BJ (cell line): Measurements from ENCODE around the gene YRDC. TPM values are rescaled to one million over a fixed set of nuclear protein-coding genes. Genes with fewer than 3 reads are reported as not detected.
A peak's percentile ranks its signal among the peaks of the same experiment; 100 is the strongest.

Source experiments
- CTCF ChIA-PET: fragments of 350-600 bp; formaldehyde crosslinking; extraction: SDS; loops from one replicate; lab custom pipeline; 2021; ENCODE audit warnings: antibody characterized with exemption, inconsistent platforms; lab: Yijun Ruan, JAX
- POLR2A ChIA-PET: fragments of 300-600 bp; sonication (Branson Sonifier 250); formaldehyde crosslinking; extraction: SDS; loops from one replicate; lab custom pipeline; 2021; ENCODE audit warnings: antibody characterized with exemption; lab: Charles Lee
- DNase-seq: peaks from one replicate; pipeline ENCODE4 v3.0.0-alpha.2; 2011; ENCODE audit warnings: low read depth
- H3K27me3 ChIP-seq: 2 replicates; pipeline ENCODE4 v1.6.0; 2011; ENCODE audit warnings: low read length; ENCODE audit not compliant: control insufficient read depth, insufficient read depth
- H3K36me3 ChIP-seq: 2 replicates; pipeline ENCODE4 v1.5.1; 2011; ENCODE audit warnings: low read length; ENCODE audit not compliant: control insufficient read depth, insufficient read depth
- H3K4me3 ChIP-seq: 2 replicates; pipeline ENCODE4 v1.5.1; 2011; ENCODE audit warnings: low read depth, mild to moderate bottlenecking, control low read depth, low read length
- CTCF ChIP-seq: IDR thresholded peaks from 2 replicates; pipeline ENCODE4 v1.5.1; 2011; ENCODE audit warnings: low read depth, mild to moderate bottlenecking, control low read depth, inconsistent platforms, low read length, moderate library complexity; ENCODE audit not compliant: insufficient read depth
- polyA plus RNA-seq: library from polyadenylated mRNA; depleted of rRNA; stranded (reverse); fragments of >200 nt; gene quantifications from 2 replicates; pipeline ENCODE4 v1.2.3, GENCODE V29; 2011

The YRDC gene
- polyA plus RNA-seq, 1 experiment, result 19.8 TPM

- POLR2A ChIA-PET, result no interaction called here
- no peak for TF ChIP-seq CTCF
These were observed 5.6 kb downstream of the YRDC start for GRCh38 chr1:37802439-37802838.

DNA sequence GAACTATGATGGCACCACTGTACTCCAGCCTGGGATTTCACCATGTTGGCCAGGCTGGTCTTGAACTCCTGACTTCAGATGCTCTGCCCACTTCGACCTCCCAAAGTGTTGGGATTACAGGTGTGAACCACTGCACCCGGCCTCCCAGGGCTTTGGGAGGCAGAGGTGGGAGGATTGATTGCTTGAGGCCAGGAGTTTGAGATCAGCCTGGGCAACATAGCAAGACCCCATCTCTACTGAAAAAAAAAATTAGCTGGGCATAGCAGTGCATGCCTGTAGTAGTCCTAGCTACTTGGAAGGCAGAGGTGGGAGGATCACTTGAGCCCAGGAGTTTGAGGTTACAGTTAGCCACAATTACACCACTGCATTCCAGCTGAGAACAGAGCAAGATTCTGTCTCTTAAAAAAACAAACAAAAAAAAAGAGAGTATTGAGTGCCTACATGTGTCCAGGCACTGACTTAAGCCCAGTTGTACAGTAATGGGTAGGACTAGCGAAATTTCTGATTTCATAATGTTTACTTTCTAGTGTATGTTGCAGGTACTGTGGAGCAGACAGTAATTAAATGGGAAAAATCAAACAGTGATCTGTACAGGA lies 10.2 kb downstream of the YRDC start:
- Histone ChIP-seq H3K27me3 (0 out of 2 replicates have a peak, but pooled peaks cover 1% of the 10 kb centered on the region), H3K4me3 (no peak overlapping the region), H3K36me3 (peaks cover 3% of the 10 kb centered on the region)
- TF ChIP-seq CTCF, result no peak
- ChIA-PET CTCF (no interaction called here), POLR2A (interaction anchor here (0.6 kb wide), 2 partner anchors 10 to 107 kb away, joined by 4 to 8 read pairs; partner anchors contain the start of genes C1orf122 and YRDC)
- DNase-seq, result no peak

More at GRCh38 chr1:37802439-37802838, 5.6 kb downstream of the YRDC start:
- Histone ChIP-seq H3K27me3 (no peaks in the 10 kb centered on the region), H3K4me3 (no peak overlapping the region), H3K36me3 (peaks cover 22% of the 10 kb centered on the region)
- CTCF ChIA-PET, result no interaction called here
- DNase-seq, result no peak

DNA sequence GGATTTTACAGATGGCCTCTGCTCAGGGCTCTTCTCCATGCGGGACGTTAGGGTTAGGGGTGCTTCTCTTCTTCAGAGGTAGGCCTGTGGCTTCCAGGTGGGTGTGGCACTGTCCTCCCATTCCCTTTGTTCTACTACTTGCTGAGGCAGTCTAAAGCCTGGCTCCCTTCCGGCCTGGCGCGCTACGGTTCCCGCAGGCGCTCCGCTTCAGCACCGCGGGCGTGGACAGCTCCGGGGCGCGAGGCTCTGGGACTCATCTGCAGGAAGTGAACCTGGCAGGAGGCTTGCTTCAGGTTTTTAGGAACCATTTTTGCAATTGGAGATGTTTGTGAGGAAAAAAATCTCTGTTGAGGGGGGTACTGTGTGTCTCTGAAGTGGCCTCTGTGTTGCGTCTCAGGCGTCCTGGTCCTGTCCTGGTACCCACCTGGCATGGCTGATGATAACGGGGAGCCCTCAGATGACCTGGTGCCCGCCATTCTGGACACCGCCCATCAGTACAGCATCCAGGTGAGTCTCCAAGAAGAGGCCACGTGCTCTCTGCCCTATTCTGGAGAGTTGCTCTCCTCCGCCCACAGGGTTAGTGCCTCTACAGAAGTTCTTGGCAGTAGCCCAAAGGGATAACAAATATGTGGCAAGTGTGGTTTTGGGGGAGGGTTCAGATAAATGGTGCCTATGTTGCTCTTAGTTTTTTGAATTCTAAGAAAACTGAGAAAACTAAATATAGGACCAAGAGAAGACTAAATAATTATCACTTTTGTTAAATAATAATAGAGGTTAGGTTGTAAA lies 12.5 kb downstream of the YRDC start:
- H3K27me3 ChIP-seq, result peaks cover 10% of the 10 kb centered on the region
- ChIA-PET CTCF (no interaction called here), POLR2A (no interaction called here)
- H3K4me3 ChIP-seq, result no peak overlapping the region
- DNase-seq, result no peak
- H3K36me3 ChIP-seq, result peaks cover 3% of the 10 kb centered on the region
- no peak for TF ChIP-seq CTCF

DNA sequence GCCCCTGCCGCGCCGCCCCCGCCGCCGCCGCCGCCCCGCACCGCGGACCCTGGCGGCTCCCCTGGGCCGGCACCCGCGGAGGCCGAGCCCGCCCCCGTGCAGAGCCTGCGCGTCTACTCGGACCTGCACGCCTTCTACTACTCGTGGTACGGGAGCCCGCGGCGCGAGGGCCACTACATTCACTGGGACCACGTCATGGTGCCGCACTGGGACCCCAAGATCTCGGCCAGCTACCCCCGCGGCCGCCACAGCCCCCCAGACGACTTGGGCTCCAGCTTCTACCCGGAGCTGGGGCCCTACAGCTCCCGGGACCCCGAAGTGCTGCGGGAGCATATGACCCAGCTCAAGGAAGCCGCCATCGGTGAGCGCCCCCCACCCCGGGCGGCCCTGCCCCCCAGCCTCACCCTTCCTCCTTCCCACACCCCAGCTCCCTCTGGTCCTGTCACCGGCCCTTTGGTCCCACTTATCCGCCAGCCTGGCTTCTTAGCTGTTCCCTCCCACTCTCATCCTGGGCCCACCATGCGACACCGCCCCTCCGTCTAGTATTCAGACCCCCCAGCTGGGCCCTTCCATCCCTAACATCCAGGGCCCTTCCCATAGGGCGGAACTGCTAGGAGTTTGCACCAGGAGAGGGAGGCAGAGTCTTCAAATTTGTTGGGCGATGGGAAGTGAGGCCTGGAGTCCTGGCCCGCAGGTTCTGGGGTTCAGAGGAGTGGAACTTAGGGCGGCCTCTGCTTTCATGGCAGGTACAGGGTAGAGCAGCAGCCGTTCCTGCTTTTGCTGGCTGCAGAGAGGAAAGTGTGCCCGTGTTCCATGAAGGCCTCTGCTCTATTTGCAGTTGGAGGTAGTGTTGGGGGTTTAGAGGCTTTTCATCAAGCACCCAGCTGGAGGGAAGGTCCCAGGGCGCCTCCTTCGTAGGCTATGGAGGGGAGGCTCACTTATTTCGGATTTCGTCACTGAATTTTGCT lies 13.4 kb downstream of the YRDC start:
- Histone ChIP-seq H3K4me3 (peak overlapping the region; percentile 50), H3K27me3 (peaks cover 12% of the 10 kb centered on the region), H3K36me3 (no peaks in the 10 kb centered on the region; the same call in 1 of the 2 replicates)
- TF ChIP-seq CTCF, result no peak
- CTCF ChIA-PET, result no interaction called here
- POLR2A ChIA-PET, result no interaction called here
- DNase-seq, result no peak
